ENCODE data around the gene PLPPR4. TPM values are rescaled to one million over a fixed set of nuclear protein-coding genes. Genes with fewer than 3 reads are reported as not detected.
A peak's percentile ranks its signal among the peaks of the same experiment; 100 is the strongest.

PLPPR4 gene
- total and polyA plus RNA-seq, 2 of the 4 experiments (the other 2 are of a cell fraction) = 4.5 to 7.0 TPM

- BruUV-seq (replicated peaks) = no TSS peak
- Histone ChIP-seq H3K23ac (ENCODE audit: low read depth, low read length) (peak overlapping the region; percentile 59; the same call in 1 of the 2 replicates), H2BK20ac (ENCODE audit: low read depth, low read length) (0 out of 2 replicates have a peak overlapping the region, but pooled peaks have one; percentile 18), H3K9me3 (ENCODE audit: control insufficient read depth, insufficient read depth, low read length) (no peaks in the 10 kb centered on the region), H3K27ac (ENCODE audit: insufficient read depth, low read length) (no peak overlapping the region), H2AK5ac (ENCODE audit: low read depth, low read length) (peak overlapping the region; percentile 27; the same call in 1 of the 2 replicates), H3K14ac (replicated peaks; ENCODE audit: low read depth, low read length) (peak overlapping the region; percentile 72), H3K9me1 (ENCODE audit: insufficient read depth, low read length) (peaks cover 8% of the 10 kb centered on the region), H4K91ac (ENCODE audit: insufficient read depth, low read depth, low read length) (peak overlapping the region; percentile 17; the same call in 1 of the 2 replicates), H2AK9ac (replicated peaks; ENCODE audit: low read depth, low read length, poor library complexity) (no peak overlapping the region), H3K27me3 (ENCODE audit: control insufficient read depth, insufficient read depth, low read length) (no peaks in the 10 kb centered on the region), H3K4ac (ENCODE audit: low read depth, low read length) (no peak overlapping the region), H2AFZ (replicated peaks; ENCODE audit: low read length, poor library complexity) (no peak overlapping the region), H3K36me3 (ENCODE audit: control insufficient read depth, insufficient read depth, low read length) (no peaks in the 10 kb centered on the region), H4K20me1 (ENCODE audit: insufficient read depth, low read length) (no peaks in the 10 kb centered on the region), H2BK120ac (ENCODE audit: low read depth, low read length) (no peak overlapping the region), H3K4me2 (ENCODE audit: low read depth, low read length) (no peak overlapping the region), H3K18ac (ENCODE audit: low read depth, low read length) (no peak overlapping the region), H4K8ac (ENCODE audit: low read depth in 2 of 2, low read length in 2 of 2) (no peak overlapping the region), H3K4me1 (ENCODE audit: control insufficient read depth, insufficient read depth, low read length) (peaks cover 7% of the 10 kb centered on the region), H3K4me3 (ENCODE audit: insufficient read depth, low read depth, low read length) (no peak overlapping the region), H2BK15ac (ENCODE audit: low read depth, low read length) (no peak overlapping the region), H3K79me1 (ENCODE audit: low read depth in 1 of 2, low read length in 2 of 2) (peaks cover 0 to 19% of the 10 kb centered on the region in 2 experiments; a peak in 2 of 4 replicates), H3K56ac (ENCODE audit: extremely low read depth, insufficient read depth, low read length) (no peak overlapping the region), H2BK5ac (ENCODE audit: low read depth, low read length, poor library complexity, severe bottlenecking) (no peak overlapping the region), H3K9ac (ENCODE audit: low read depth, low read length) (no peak overlapping the region), H4K5ac (ENCODE audit: low read depth, low read length) (no peak overlapping the region)
- CTCF ChIA-PET = no interaction called here
- DNase-seq = no peak
- ATAC-seq (ENCODE audit: low read depth) = no peak
- in situ Hi-C loops (cut with MboI; ENCODE audit: low sequenced_read_pairs) = no loop called here
- intact Hi-C loops (cut with micrococcal nuclease) = no loop called here
- TF ChIP-seq, protein P1, sequence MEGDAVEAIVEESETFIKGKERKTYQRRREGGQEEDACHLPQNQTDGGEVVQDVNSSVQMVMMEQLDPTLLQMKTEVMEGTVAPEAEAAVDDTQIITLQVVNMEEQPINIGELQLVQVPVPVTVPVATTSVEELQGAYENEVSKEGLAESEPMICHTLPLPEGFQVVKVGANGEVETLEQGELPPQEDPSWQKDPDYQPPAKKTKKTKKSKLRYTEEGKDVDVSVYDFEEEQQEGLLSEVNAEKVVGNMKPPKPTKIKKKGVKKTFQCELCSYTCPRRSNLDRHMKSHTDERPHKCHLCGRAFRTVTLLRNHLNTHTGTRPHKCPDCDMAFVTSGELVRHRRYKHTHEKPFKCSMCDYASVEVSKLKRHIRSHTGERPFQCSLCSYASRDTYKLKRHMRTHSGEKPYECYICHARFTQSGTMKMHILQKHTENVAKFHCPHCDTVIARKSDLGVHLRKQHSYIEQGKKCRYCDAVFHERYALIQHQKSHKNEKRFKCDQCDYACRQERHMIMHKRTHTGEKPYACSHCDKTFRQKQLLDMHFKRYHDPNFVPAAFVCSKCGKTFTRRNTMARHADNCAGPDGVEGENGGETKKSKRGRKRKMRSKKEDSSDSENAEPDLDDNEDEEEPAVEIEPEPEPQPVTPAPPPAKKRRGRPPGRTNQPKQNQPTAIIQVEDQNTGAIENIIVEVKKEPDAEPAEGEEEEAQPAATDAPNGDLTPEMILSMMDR (conservative IDR thresholded peaks at IDR 0.05; ENCODE audit: low read depth, low read length) = no peak
- TF ChIP-seq SMC3 (IDR thresholded peaks at IDR 0.05; ENCODE audit: low read depth, low read length) = no peak
- TF ChIP-seq CHD1 (IDR thresholded peaks at IDR 0.05; ENCODE audit: low read depth, low read length) = no peak
- no peak for TF ChIP-seq RAD21 (IDR thresholded peaks at IDR 0.05; ENCODE audit: low read length)
- TF ChIP-seq, protein P2, sequence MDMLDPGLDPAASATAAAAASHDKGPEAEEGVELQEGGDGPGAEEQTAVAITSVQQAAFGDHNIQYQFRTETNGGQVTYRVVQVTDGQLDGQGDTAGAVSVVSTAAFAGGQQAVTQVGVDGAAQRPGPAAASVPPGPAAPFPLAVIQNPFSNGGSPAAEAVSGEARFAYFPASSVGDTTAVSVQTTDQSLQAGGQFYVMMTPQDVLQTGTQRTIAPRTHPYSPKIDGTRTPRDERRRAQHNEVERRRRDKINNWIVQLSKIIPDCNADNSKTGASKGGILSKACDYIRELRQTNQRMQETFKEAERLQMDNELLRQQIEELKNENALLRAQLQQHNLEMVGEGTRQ (IDR thresholded peaks at IDR 0.05; ENCODE audit: low read depth, low read length) = no peak
- no peak for TF ChIP-seq CEBPB (IDR thresholded peaks at IDR 0.05; ENCODE audit: low read depth, low read length)
- TF ChIP-seq RCOR1 (IDR thresholded peaks at IDR 0.05; ENCODE audit: insufficient replicate concordance, low read length) = no peak
- dilution Hi-C loops (cut with HindIII; ENCODE audit: low sequenced_read_pairs, unreplicated experiment) = no loop called here
- POLR2A ChIA-PET (ENCODE audit: unreplicated experiment) = no interaction called here
These were observed 7.0 kb downstream of the PLPPR4 start for GRCh38 chr1:99271249-99271648.

Data from IMR-90 (cell line).